BE2C (cell line): ENCODE results near the gene PLEKHG1.

Experiments
- DNase-seq: peaks from one replicate; pipeline ENCODE4 v3.0.0-alpha.2; 2020
- H3K27me3 ChIP-seq: fragments of 250-450 bp; sonication (Bioruptor Pico); 2 replicates; pipeline ENCODE4 v1.5.1; 2020; ENCODE audit warnings: mild to moderate bottlenecking
- H3K36me3 ChIP-seq: fragments of 250-450 bp; sonication (Bioruptor Pico); 2 replicates; pipeline ENCODE4 v1.5.1; 2020; ENCODE audit warnings: mild to moderate bottlenecking
- H3K4me1 ChIP-seq: fragments of 250-450 bp; sonication (Bioruptor Pico); 2 replicates; pipeline ENCODE4 v1.5.1; 2020
- H3K4me3 ChIP-seq: 2 replicates; pipeline ENCODE4 v1.5.1; 2011; ENCODE audit warnings: low read depth, low read length
- H3K9me3 ChIP-seq: fragments of 250-450 bp; sonication (Bioruptor Pico); 2 replicates; pipeline ENCODE4 v1.5.1; 2020
- CTCF ChIP-seq: IDR thresholded peaks from 2 replicates; pipeline ENCODE4 v1.5.1; 2012; ENCODE audit warnings: mild to moderate bottlenecking, low read depth, low read length

PLEKHG1 gene

GRCh38 chr6:150606647-150607328 lies 7.1 kb downstream of the PLEKHG1 start:
- DNase-seq: no peak
- H3K9me3 ChIP-seq: no peaks in the 10 kb centered on the region; the same call in 1 of the 2 replicates
- no peak overlapping the region for H3K4me3 ChIP-seq
- H3K27me3 ChIP-seq: peaks cover 26% of the 10 kb centered on the region
- TF ChIP-seq CTCF: no peak
- H3K4me1 ChIP-seq: no peaks in the 10 kb centered on the region
- H3K36me3 ChIP-seq: no peaks in the 10 kb centered on the region

- DNase-seq: no peak
- H3K4me3 ChIP-seq: no peak overlapping the region
- TF ChIP-seq CTCF: no peak
- no peaks in the 10 kb centered on the region for H3K36me3 ChIP-seq
- no peaks in the 10 kb centered on the region; the same call in 1 of the 2 replicates for H3K9me3 ChIP-seq
- peaks cover 24% of the 10 kb centered on the region for H3K27me3 ChIP-seq
- no peaks in the 10 kb centered on the region for H3K4me1 ChIP-seq
Measured at GRCh38 chr6:150607329-150607650, 7.6 kb downstream of the PLEKHG1 start.

- no peaks in the 10 kb centered on the region for H3K4me1 ChIP-seq
- no peak for TF ChIP-seq CTCF
Measured at GRCh38 chr6:150610584-150610983, 10.9 kb downstream of the PLEKHG1 start.

GRCh38 chr6:150613269-150613668 lies 13.6 kb downstream of the PLEKHG1 start:
- DNase-seq: no peak
- Histone ChIP-seq H3K27me3 (peaks cover 22% of the 10 kb centered on the region), H3K4me1 (no peaks in the 10 kb centered on the region), H3K36me3 (no peaks in the 10 kb centered on the region), H3K9me3 (no peaks in the 10 kb centered on the region; the same call in 1 of the 2 replicates), H3K4me3 (no peak overlapping the region)
- TF ChIP-seq CTCF: no peak

More at GRCh38 chr6:150610584-150610983, 10.9 kb downstream of the PLEKHG1 start:
- H3K4me3 ChIP-seq: no peak overlapping the region
- no peaks in the 10 kb centered on the region; the same call in 1 of the 2 replicates for H3K9me3 ChIP-seq
- DNase-seq: no peak
- H3K36me3 ChIP-seq: no peaks in the 10 kb centered on the region
- H3K27me3 ChIP-seq: peaks cover 25% of the 10 kb centered on the region

GRCh38 chr6:150615967-150616366 lies 16.3 kb downstream of the PLEKHG1 start:
- no peaks in the 10 kb centered on the region for H3K36me3 ChIP-seq
- no peak overlapping the region for H3K4me3 ChIP-seq
- no peaks in the 10 kb centered on the region for H3K4me1 ChIP-seq
- peaks cover 14% of the 10 kb centered on the region for H3K27me3 ChIP-seq
- no peak for DNase-seq
- TF ChIP-seq CTCF: no peak
- H3K9me3 ChIP-seq: no peaks in the 10 kb centered on the region

GRCh38 chr6:150616586-150616985 lies 16.9 kb downstream of the PLEKHG1 start:
- H3K4me3 ChIP-seq: no peak overlapping the region
- no peak for TF ChIP-seq CTCF
- no peak for DNase-seq
- no peaks in the 10 kb centered on the region for H3K9me3 ChIP-seq
- H3K4me1 ChIP-seq: no peaks in the 10 kb centered on the region
- H3K27me3 ChIP-seq: peaks cover 14% of the 10 kb centered on the region
- no peaks in the 10 kb centered on the region for H3K36me3 ChIP-seq
